Measurements from ENCODE around the gene MYH14.
A peak's percentile ranks its signal among the peaks of the same experiment; 100 is the strongest.

MYH14 gene

GRCh38 chr19:50293263-50294004 is 90.0 kb downstream of the MYH14 start:
- no peak for DNase-seq (ENCODE audit: low read depth)
- TF ChIP-seq CTCF (IDR thresholded peaks at IDR 0.05; ENCODE audit: control insufficient read depth, insufficient read depth, low read depth, low read length, missing control alignments): no peak
- no peak overlapping the region for H3K4me3 ChIP-seq (ENCODE audit: control insufficient read depth, low read depth, low read length)

GRCh38 chr19:50300051-50300450 is 96.6 kb downstream of the MYH14 start:
- no peak for DNase-seq (ENCODE audit: low read depth)
- no peak for TF ChIP-seq CTCF (IDR thresholded peaks at IDR 0.05; ENCODE audit: control insufficient read depth, insufficient read depth, low read depth, low read length, missing control alignments)
- no peak overlapping the region for H3K4me3 ChIP-seq (ENCODE audit: control insufficient read depth, low read depth, low read length)

GRCh38 chr19:50300814-50301606 is 97.6 kb downstream of the MYH14 start:
- TF ChIP-seq CTCF (IDR thresholded peaks at IDR 0.05; ENCODE audit: control insufficient read depth, insufficient read depth, low read depth, low read length, missing control alignments): no peak
- no peak overlapping the region for H3K4me3 ChIP-seq (ENCODE audit: control insufficient read depth, low read depth, low read length)
- peak; percentile 17 for DNase-seq (ENCODE audit: low read depth)

GRCh38 chr19:50301607-50301971 is 98.2 kb downstream of the MYH14 start:
- no peak for TF ChIP-seq CTCF (IDR thresholded peaks at IDR 0.05; ENCODE audit: control insufficient read depth, insufficient read depth, low read depth, low read length, missing control alignments)
- DNase-seq (ENCODE audit: low read depth): no peak
- no peak overlapping the region for H3K4me3 ChIP-seq (ENCODE audit: control insufficient read depth, low read depth, low read length)

- no peak overlapping the region for H3K4me3 ChIP-seq (ENCODE audit: control insufficient read depth, low read depth, low read length)
- TF ChIP-seq CTCF (IDR thresholded peaks at IDR 0.05; ENCODE audit: control insufficient read depth, insufficient read depth, low read depth, low read length, missing control alignments): no peak
- DNase-seq (ENCODE audit: low read depth): no peak
These were observed 100.1 kb downstream of the MYH14 start for GRCh38 chr19:50303558-50303957.

GRCh38 chr19:50308991-50309390 is 105.6 kb downstream of the MYH14 start:
- DNase-seq (ENCODE audit: low read depth): no peak
- H3K4me3 ChIP-seq (ENCODE audit: control insufficient read depth, low read depth, low read length): no peak overlapping the region
- TF ChIP-seq CTCF (IDR thresholded peaks at IDR 0.05; ENCODE audit: control insufficient read depth, insufficient read depth, low read depth, low read length, missing control alignments): no peak
